Measurements from ENCODE around the gene ACKR2. TPM values are rescaled to one million over a fixed set of nuclear protein-coding genes. Genes with fewer than 3 reads are reported as not detected.
A peak's percentile ranks its signal among the peaks of the same experiment; 100 is the strongest.

The ACKR2 gene
- total and polyA plus RNA-seq, 2 experiments from 2014 or later, result 1.7 to 3.9 TPM

DNA sequence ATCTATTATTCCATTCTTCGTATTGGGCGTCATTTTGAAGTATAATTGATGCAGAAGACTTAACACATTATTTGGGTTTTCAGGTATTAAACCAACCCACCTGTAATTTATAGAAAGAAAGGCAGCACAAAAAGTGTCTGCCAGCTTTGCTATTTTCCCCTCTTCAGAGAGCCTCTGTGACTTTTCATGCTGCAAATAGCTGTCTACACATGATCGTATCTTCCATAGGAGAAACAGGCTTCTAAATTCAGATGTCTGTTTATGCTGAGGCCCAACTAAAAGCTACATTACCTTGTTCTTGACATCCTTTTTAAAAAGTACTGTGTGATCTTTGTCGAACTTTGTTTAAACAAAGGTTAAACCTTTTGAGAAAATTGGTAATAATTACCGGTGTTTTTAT lies 5.0 kb downstream of the ACKR2 start:
- peak overlapping the region; percentile 50 for H3K27ac ChIP-seq
- 78% methylated on average over 5 of the region's 5 CpGs for WGBS (ENCODE audit: low lambda C conversion rate, missing lambda C conversion rate)
- H4K20me1 ChIP-seq (ENCODE audit: insufficient read depth, poor library complexity, severe bottlenecking), result no peaks in the 10 kb centered on the region
- peaks cover 20% of the 10 kb centered on the region for H3K4me1 ChIP-seq (ENCODE audit: insufficient read depth)
- DNase-seq (ENCODE audit: low spot score), result no peak
- no peaks in the 10 kb centered on the region for H3K9me3 ChIP-seq (ENCODE audit: low read depth)
- H3K4me2 ChIP-seq, result no peak overlapping the region
- H3K36me3 ChIP-seq (replicated peaks; ENCODE audit: insufficient read depth, low read depth), result no peaks in the 10 kb centered on the region
- TF ChIP-seq EZH2 (IDR thresholded peaks at IDR 0.05; ENCODE audit: borderline replicate concordance), result no peak
- H3K79me2 ChIP-seq, result no peaks in the 10 kb centered on the region
- H2AFZ ChIP-seq, result no peak overlapping the region
- no peak overlapping the region for H3K4me3 ChIP-seq
- no peaks in the 10 kb centered on the region for H3K27me3 ChIP-seq
- no peaks in the 10 kb centered on the region for H3K9me2 ChIP-seq (replicated peaks; ENCODE audit: insufficient read depth)

GRCh38 chr3:42814914-42815507 lies 5.8 kb downstream of the ACKR2 start:
- H3K9me3 ChIP-seq (ENCODE audit: low read depth), result no peaks in the 10 kb centered on the region
- H3K36me3 ChIP-seq (replicated peaks; ENCODE audit: insufficient read depth, low read depth), result no peaks in the 10 kb centered on the region
- no peaks in the 10 kb centered on the region for H4K20me1 ChIP-seq (ENCODE audit: insufficient read depth, poor library complexity, severe bottlenecking)
- H3K4me3 ChIP-seq, result no peak overlapping the region
- H3K4me2 ChIP-seq, result no peak overlapping the region
- peak; percentile 27 for DNase-seq (ENCODE audit: low spot score)
- H3K4me1 ChIP-seq (ENCODE audit: insufficient read depth), result peaks cover 25% of the 10 kb centered on the region
- no peak for TF ChIP-seq EZH2phosphoT487 (IDR thresholded peaks at IDR 0.05; ENCODE audit: low read depth, severe bottlenecking, unreplicated experiment)
- TF ChIP-seq EZH2 (IDR thresholded peaks at IDR 0.05; ENCODE audit: borderline replicate concordance), result no peak
- TF ChIP-seq, protein P1, sequence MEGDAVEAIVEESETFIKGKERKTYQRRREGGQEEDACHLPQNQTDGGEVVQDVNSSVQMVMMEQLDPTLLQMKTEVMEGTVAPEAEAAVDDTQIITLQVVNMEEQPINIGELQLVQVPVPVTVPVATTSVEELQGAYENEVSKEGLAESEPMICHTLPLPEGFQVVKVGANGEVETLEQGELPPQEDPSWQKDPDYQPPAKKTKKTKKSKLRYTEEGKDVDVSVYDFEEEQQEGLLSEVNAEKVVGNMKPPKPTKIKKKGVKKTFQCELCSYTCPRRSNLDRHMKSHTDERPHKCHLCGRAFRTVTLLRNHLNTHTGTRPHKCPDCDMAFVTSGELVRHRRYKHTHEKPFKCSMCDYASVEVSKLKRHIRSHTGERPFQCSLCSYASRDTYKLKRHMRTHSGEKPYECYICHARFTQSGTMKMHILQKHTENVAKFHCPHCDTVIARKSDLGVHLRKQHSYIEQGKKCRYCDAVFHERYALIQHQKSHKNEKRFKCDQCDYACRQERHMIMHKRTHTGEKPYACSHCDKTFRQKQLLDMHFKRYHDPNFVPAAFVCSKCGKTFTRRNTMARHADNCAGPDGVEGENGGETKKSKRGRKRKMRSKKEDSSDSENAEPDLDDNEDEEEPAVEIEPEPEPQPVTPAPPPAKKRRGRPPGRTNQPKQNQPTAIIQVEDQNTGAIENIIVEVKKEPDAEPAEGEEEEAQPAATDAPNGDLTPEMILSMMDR (IDR thresholded peaks at IDR 0.05; ENCODE audit: poor library complexity), result no peak
- H2AFZ ChIP-seq, result no peak overlapping the region
- WGBS (ENCODE audit: low lambda C conversion rate, missing lambda C conversion rate), result 44% methylated on average over 2 of the region's 2 CpGs
- peak overlapping the region; percentile 50 for H3K27ac ChIP-seq
- no peaks in the 10 kb centered on the region for H3K79me2 ChIP-seq
- H3K9me2 ChIP-seq (replicated peaks; ENCODE audit: insufficient read depth), result no peaks in the 10 kb centered on the region
- no peaks in the 10 kb centered on the region for H3K27me3 ChIP-seq

DNA sequence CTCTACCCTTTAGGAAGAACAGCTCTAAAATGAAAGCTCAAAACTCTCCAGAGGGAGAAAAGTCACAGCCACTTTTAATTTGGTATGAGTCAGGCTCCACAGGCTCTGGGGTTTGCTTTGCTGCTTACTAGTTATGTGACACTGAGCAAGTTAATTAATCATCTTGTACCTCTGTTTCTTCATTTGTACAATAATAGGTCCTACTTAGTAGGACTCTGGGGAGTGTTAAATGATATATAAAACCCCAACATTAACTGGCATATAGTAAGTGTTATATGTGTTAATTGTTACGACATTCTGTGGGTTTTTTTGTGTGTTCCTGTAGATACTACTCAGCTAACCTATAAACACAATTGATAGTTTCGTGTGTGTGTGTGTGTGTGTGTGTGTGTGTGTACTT lies 6.6 kb downstream of the ACKR2 start:
- Histone ChIP-seq H3K36me3 (replicated peaks; ENCODE audit: insufficient read depth, low read depth) (no peaks in the 10 kb centered on the region), H3K4me3 (no peak overlapping the region), H3K4me2 (no peak overlapping the region), H3K27me3 (no peaks in the 10 kb centered on the region), H3K79me2 (no peaks in the 10 kb centered on the region), H3K9me3 (ENCODE audit: low read depth) (no peaks in the 10 kb centered on the region), H2AFZ (no peak overlapping the region), H3K9me2 (replicated peaks; ENCODE audit: insufficient read depth) (no peaks in the 10 kb centered on the region), H3K4me1 (ENCODE audit: insufficient read depth) (peaks cover 20% of the 10 kb centered on the region), H4K20me1 (ENCODE audit: insufficient read depth, poor library complexity, severe bottlenecking) (no peaks in the 10 kb centered on the region), H3K27ac (peak overlapping the region; percentile 49)
- DNase-seq (ENCODE audit: low spot score), result no peak
- 76% methylated on average over 2 of the region's 2 CpGs for WGBS (ENCODE audit: low lambda C conversion rate, missing lambda C conversion rate)
- no peak for TF ChIP-seq EZH2phosphoT487 (IDR thresholded peaks at IDR 0.05; ENCODE audit: low read depth, severe bottlenecking, unreplicated experiment)
- no peak for TF ChIP-seq EZH2 (IDR thresholded peaks at IDR 0.05; ENCODE audit: borderline replicate concordance)
- TF ChIP-seq, protein P1 (IDR thresholded peaks at IDR 0.05; ENCODE audit: poor library complexity), result no peak

DNA sequence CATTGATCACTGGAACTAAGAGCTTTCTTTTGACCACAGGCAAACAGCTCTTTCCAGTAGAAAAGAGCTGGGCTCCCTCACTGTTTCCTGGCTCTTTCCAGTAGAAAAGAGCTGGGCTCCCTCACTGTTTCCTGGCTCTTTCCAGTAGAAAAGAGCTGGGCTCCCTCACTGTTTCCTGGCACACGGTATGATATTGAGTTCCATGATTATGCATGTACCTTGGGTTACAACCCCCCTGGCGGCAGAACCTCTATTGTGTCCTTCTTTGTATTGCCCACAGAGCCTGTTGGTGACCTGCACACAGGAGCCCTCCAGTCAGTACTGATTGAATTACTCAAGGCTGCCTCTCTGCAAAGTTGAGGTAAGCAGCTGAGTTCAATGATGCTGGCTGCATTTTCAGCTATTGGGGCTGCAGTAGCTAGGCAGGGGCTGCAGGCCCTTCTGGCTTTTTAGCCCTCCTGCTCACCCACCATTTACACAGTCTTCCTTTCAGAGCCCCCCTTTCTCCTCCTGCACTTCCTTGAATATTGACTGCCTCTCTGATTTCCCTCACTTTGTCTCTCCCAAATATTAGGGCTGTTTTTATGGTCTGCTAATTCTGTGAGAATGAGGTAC lies 10.2 kb downstream of the ACKR2 start:
- Histone ChIP-seq H3K27me3 (no peaks in the 10 kb centered on the region), H3K4me2 (no peak overlapping the region), H2AFZ (no peak overlapping the region), H3K27ac (peak overlapping the region; percentile 16), H4K20me1 (ENCODE audit: insufficient read depth, poor library complexity, severe bottlenecking) (no peaks in the 10 kb centered on the region), H3K36me3 (replicated peaks; ENCODE audit: insufficient read depth, low read depth) (no peaks in the 10 kb centered on the region), H3K4me1 (ENCODE audit: insufficient read depth) (peaks cover 13% of the 10 kb centered on the region), H3K4me3 (no peak overlapping the region), H3K9me2 (replicated peaks; ENCODE audit: insufficient read depth) (no peaks in the 10 kb centered on the region), H3K9me3 (ENCODE audit: low read depth) (no peaks in the 10 kb centered on the region), H3K79me2 (no peaks in the 10 kb centered on the region)
- 17% methylated on average over 2 of the region's 2 CpGs for WGBS (ENCODE audit: low lambda C conversion rate, missing lambda C conversion rate)
- DNase-seq (ENCODE audit: low spot score), result peak; percentile 39
- TF ChIP-seq EZH2 (IDR thresholded peaks at IDR 0.05; ENCODE audit: borderline replicate concordance), result no peak
- TF ChIP-seq EZH2phosphoT487 (IDR thresholded peaks at IDR 0.05; ENCODE audit: low read depth, severe bottlenecking, unreplicated experiment), result no peak
- TF ChIP-seq, protein P1 (IDR thresholded peaks at IDR 0.05; ENCODE audit: poor library complexity), result no peak

All from hepatocyte (in vitro differentiated cells).